ENCODE measurements around the gene MMP24OS. TPM values are rescaled to one million over a fixed set of nuclear protein-coding genes. Genes with fewer than 3 reads are reported as not detected.
A peak's percentile ranks its signal among the peaks of the same experiment; 100 is the strongest.

The MMP24OS gene
- total RNA-seq, 1 experiment from 2014 or later, result 42.3 TPM

DNA sequence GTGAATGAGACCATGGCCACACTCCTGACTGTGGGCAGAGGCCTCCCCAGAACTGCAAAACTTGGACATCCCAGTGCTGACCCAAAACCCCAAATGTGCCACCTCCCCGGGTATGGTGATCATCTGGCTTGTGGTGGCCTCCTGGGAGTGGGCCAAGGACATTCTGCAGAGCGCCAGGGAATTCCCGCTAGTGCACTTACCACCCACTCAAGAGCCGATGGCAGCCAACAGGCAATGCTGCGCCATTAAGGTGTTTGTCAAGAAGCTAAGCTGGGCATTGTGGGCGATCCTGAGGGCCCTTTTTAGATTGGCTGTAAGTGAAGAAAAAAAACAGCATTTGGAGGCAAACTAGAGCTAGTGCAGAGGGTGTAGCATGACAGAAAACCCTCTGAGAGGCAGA lies 42.0 kb downstream of the MMP24OS start:
- ChIA-PET POLR2A (no interaction called here), CTCF (no interaction called here)
- Mint-ChIP-seq H3K27me3 (ENCODE audit: insufficient read depth, unreplicated experiment) (no peaks in the 10 kb centered on the region), H3K4me1 (ENCODE audit: low read depth, unreplicated experiment) (peaks cover 11% of the 10 kb centered on the region), H3K36me3 (ENCODE audit: insufficient read depth, unreplicated experiment) (no peaks in the 10 kb centered on the region), H3K27ac (ENCODE audit: unreplicated experiment) (no peak overlapping the region), H3K4me3 (ENCODE audit: unreplicated experiment) (no peak overlapping the region), H3K9me3 (ENCODE audit: unreplicated experiment) (no peaks in the 10 kb centered on the region)
- DNase-seq, result no peak
- intact Hi-C loops (cut with micrococcal nuclease; ENCODE audit: unreplicated experiment), result no loop called here
- no TSS peak for BruUV-seq (replicated peaks)
- Histone ChIP-seq H3K4me3 (ENCODE audit: low read depth, low read length) (no peak overlapping the region), H3K36me3 (ENCODE audit: control insufficient read depth, insufficient read depth, low read length) (no peaks in the 10 kb centered on the region), H3K27me3 (replicated peaks; ENCODE audit: control insufficient read depth, insufficient read depth, low read length) (no peaks in the 10 kb centered on the region), H3K9me3 (no peaks in the 10 kb centered on the region), H3K4me1 (peaks cover 12% of the 10 kb centered on the region)
- TF ChIP-seq, protein P1, sequence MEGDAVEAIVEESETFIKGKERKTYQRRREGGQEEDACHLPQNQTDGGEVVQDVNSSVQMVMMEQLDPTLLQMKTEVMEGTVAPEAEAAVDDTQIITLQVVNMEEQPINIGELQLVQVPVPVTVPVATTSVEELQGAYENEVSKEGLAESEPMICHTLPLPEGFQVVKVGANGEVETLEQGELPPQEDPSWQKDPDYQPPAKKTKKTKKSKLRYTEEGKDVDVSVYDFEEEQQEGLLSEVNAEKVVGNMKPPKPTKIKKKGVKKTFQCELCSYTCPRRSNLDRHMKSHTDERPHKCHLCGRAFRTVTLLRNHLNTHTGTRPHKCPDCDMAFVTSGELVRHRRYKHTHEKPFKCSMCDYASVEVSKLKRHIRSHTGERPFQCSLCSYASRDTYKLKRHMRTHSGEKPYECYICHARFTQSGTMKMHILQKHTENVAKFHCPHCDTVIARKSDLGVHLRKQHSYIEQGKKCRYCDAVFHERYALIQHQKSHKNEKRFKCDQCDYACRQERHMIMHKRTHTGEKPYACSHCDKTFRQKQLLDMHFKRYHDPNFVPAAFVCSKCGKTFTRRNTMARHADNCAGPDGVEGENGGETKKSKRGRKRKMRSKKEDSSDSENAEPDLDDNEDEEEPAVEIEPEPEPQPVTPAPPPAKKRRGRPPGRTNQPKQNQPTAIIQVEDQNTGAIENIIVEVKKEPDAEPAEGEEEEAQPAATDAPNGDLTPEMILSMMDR (IDR thresholded peaks at IDR 0.05; ENCODE audit: insufficient read depth in 1 of 2, low read depth in 1 of 2, low read length in 1 of 2, severe bottlenecking in 1 of 2, unreplicated experiment in 1 of 2), result no peak

DNA sequence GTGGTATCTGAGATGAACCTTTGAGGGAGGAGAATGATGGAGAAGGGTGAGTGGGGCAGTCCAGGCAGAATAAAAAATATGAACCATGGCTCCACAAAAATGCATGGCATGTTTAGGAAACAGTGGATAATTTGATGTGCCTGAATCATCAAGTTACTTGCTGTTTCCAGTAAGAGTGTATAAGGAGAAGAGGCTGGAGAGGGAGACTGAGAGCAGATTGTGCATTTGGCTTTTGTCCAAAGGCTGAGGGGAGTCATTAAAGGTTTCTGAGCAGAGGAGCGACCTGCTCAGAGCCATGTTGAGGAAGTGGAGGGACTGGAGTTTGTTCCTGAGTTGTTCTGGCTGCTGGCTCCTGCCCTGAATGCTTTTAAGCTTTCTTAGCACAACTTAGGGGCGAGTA lies 45.3 kb downstream of the MMP24OS start:
- Mint-ChIP-seq H3K36me3 (ENCODE audit: insufficient read depth, unreplicated experiment) (no peaks in the 10 kb centered on the region), H3K4me3 (ENCODE audit: unreplicated experiment) (no peak overlapping the region), H3K4me1 (ENCODE audit: low read depth, unreplicated experiment) (no peaks in the 10 kb centered on the region), H3K27me3 (ENCODE audit: insufficient read depth, unreplicated experiment) (no peaks in the 10 kb centered on the region), H3K9me3 (ENCODE audit: unreplicated experiment) (no peaks in the 10 kb centered on the region), H3K27ac (ENCODE audit: unreplicated experiment) (no peak overlapping the region)
- TF ChIP-seq, protein P1 (IDR thresholded peaks at IDR 0.05; ENCODE audit: insufficient read depth in 1 of 2, low read depth in 1 of 2, low read length in 1 of 2, severe bottlenecking in 1 of 2, unreplicated experiment in 1 of 2), result no peak
- Histone ChIP-seq H3K36me3 (ENCODE audit: control insufficient read depth, insufficient read depth, low read length) (no peaks in the 10 kb centered on the region), H3K9me3 (no peaks in the 10 kb centered on the region), H3K27me3 (replicated peaks; ENCODE audit: control insufficient read depth, insufficient read depth, low read length) (no peaks in the 10 kb centered on the region), H3K4me3 (ENCODE audit: low read depth, low read length) (no peak overlapping the region), H3K4me1 (peaks cover 2% of the 10 kb centered on the region; the same call in 1 of the 2 replicates)
- CTCF ChIA-PET, result no interaction called here
- no TSS peak for BruUV-seq (replicated peaks)
- DNase-seq, result no peak
- intact Hi-C loops (cut with micrococcal nuclease; ENCODE audit: unreplicated experiment), result no loop called here
- POLR2A ChIA-PET, result no interaction called here

DNA sequence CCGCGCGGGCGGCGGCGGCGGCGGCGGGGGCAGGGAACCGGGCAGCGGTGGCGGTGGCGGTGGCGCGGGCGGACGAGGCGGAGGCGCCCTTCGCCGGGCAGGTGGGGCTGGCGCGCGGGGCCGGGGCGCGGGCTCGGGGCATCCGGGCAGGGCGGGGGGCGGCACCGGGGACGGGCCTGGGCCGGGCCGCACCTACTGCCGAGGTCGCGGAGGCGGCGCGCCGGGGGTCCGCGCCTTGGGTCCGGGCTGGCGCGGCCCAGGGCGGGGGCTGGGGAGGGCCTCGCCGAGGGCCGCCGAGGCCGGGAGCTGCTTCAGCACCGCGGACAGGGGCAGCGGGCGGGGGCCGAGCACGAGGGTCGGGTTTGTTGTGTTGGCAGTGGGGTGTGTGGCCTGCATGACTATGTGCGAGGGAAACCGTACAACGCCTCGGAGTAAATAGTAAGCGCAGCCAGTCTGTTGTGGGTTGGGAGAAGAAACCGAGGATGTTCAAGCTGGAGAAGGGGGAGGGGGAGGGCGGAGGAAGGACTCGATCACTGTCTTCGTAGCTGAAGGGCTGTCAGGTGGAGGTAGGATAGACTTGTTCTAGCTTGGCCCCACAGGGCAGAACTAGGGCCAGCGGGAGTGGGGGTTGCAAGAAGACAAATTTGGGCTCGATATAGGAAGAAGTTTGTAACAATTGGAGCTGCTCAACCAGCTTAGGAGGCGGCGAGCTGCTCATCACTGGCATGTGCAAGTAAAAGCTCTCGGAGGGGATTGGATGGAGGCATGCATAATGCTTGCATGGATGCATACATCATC lies 50.8 kb downstream of the MMP24OS start:
- CTCF ChIA-PET, result interaction anchor here (0.5 to 4.4 kb wide), 7 partner anchors 19 to 353 kb away, joined by 3 to 37 read pairs (median 3); partner anchors contain the start of gene EDEM2
- Mint-ChIP-seq H3K27ac (ENCODE audit: unreplicated experiment) (no peak overlapping the region), H3K36me3 (ENCODE audit: insufficient read depth, unreplicated experiment) (no peaks in the 10 kb centered on the region), H3K27me3 (ENCODE audit: insufficient read depth, unreplicated experiment) (peaks cover 15% of the 10 kb centered on the region), H3K9me3 (ENCODE audit: unreplicated experiment) (peaks cover 8% of the 10 kb centered on the region), H3K4me3 (ENCODE audit: unreplicated experiment) (peak overlapping the region; percentile 70), H3K4me1 (ENCODE audit: low read depth, unreplicated experiment) (no peaks in the 10 kb centered on the region)
- no peaks in the 10 kb centered on the region for H3K36me3 ChIP-seq (ENCODE audit: control insufficient read depth, insufficient read depth, low read length)
- intact Hi-C loops (cut with micrococcal nuclease; ENCODE audit: unreplicated experiment), result loop anchor here (1.0 kb wide), 1 partner anchor 36 kb away; no protein-coding TSS in a partner anchor
- TF ChIP-seq, protein P1 (IDR thresholded peaks at IDR 0.05; ENCODE audit: insufficient read depth in 1 of 2, low read depth in 1 of 2, low read length in 1 of 2, severe bottlenecking in 1 of 2, unreplicated experiment in 1 of 2), result no peak
- peak overlapping the region; percentile 45 for H3K4me3 ChIP-seq (ENCODE audit: low read depth, low read length)
- no TSS peak for BruUV-seq (replicated peaks)
- peaks cover 12% of the 10 kb centered on the region for H3K4me1 ChIP-seq
- H3K9me3 ChIP-seq, result no peaks in the 10 kb centered on the region
- peaks cover 4% of the 10 kb centered on the region; the same call in 1 of the 2 replicates for H3K27me3 ChIP-seq (replicated peaks; ENCODE audit: control insufficient read depth, insufficient read depth, low read length)
- POLR2A ChIA-PET, result interaction anchor here (0.6 to 1.4 kb wide), 3 partner anchors 36 to 57 kb away, joined by 3 to 16 read pairs (median 3); partner anchors contain the start of gene EIF6
- DNase-seq, result peak; percentile 86 to 96

Other genes with a start within 250 kb of the MMP24OS start
- gene TRPC4AP, start 185.3 kb downstream of the MMP24OS start, total RNA-seq (2022), result 144 and 146 TPM in 2 replicates
- 41.2 and 42.4 TPM in 2 replicates for gene EDEM2, start 130.8 kb downstream of the MMP24OS start, total RNA-seq (2022)
- 4.0 and 4.7 TPM in 2 replicates for gene PROCR, start 106.0 kb downstream of the MMP24OS start, total RNA-seq (2022)
- 13.0 and 15.6 TPM in 2 replicates for gene MMP24, start 51.4 kb downstream of the MMP24OS start, total RNA-seq (2022)
- 403 and 420 TPM in 2 replicates for gene EIF6, start 6.7 kb upstream of the MMP24OS start, total RNA-seq (2022)
- 0.09 TPM in 1 of 2 replicates, not detected in the other for gene FAM83C, start 14.3 kb upstream of the MMP24OS start, total RNA-seq (2022)
- 91.9 and 96.9 TPM in 2 replicates for gene UQCC1, start 133.9 kb upstream of the MMP24OS start, total RNA-seq (2022)
- not detected in 2 replicates for gene GDF5, start 160.1 kb upstream of the MMP24OS start, total RNA-seq (2022)
- 117 and 137 TPM in 2 replicates for gene CEP250, start 177.5 kb upstream of the MMP24OS start, total RNA-seq (2022)